OCI-LY3 (cell line): ENCODE data around the gene CTNND2.

ENCODE experiments used
- EZH2phosphoT487 ChIP-seq: fragments of 200-600 bp; shearing (Covaris generic); IDR thresholded peaks from 2 replicates; pipeline ENCODE4 v1.6.1; 2018; ENCODE audit warnings: antibody characterized with exemption, mixed run types, low read depth
- TF ChIP-seq, protein P1 (sequence below): fragments of 200-600, 300-600 bp; sonication (generic); IDR thresholded peaks from 2 replicates; pipeline ENCODE4 v1.5.1; 2014; ENCODE audit warnings: antibody characterized with exemption, low read length, low read depth

GRCh38 chr5:11040345-11040744 is 863.9 kb downstream of the CTNND2 start:
- TF ChIP-seq, protein P1, sequence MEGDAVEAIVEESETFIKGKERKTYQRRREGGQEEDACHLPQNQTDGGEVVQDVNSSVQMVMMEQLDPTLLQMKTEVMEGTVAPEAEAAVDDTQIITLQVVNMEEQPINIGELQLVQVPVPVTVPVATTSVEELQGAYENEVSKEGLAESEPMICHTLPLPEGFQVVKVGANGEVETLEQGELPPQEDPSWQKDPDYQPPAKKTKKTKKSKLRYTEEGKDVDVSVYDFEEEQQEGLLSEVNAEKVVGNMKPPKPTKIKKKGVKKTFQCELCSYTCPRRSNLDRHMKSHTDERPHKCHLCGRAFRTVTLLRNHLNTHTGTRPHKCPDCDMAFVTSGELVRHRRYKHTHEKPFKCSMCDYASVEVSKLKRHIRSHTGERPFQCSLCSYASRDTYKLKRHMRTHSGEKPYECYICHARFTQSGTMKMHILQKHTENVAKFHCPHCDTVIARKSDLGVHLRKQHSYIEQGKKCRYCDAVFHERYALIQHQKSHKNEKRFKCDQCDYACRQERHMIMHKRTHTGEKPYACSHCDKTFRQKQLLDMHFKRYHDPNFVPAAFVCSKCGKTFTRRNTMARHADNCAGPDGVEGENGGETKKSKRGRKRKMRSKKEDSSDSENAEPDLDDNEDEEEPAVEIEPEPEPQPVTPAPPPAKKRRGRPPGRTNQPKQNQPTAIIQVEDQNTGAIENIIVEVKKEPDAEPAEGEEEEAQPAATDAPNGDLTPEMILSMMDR = no peak
- TF ChIP-seq EZH2phosphoT487 = no peak
